ENCODE results near the gene GUCY2C.
"Not testable (repeated sequence)": the region's sequence is repeated elsewhere in the genome, so short reads cannot be mapped to it uniquely, and the experiment has no call there.

GUCY2C gene

GRCh38 chr12:14696265-14696741 is at the start of gene GUCY2C:
TSS of gene GUCY2C (minus strand) at chr12:14696599. CDS start at chr12:14696448, 151 bp downstream.
- DNase-seq = no peak

GRCh38 chr12:14743061-14743460 is 46.7 kb upstream of the GUCY2C start:
- no peak for DNase-seq

- no peak for DNase-seq
Observed at GRCh38 chr12:14741942-14742341, 45.5 kb upstream of the GUCY2C start.

- DNase-seq = no peak
Observed at GRCh38 chr12:14741153-14741552, 44.8 kb upstream of the GUCY2C start.

- not testable (repeated sequence) for DNase-seq
Observed at GRCh38 chr12:14736441-14736840, 40.0 kb upstream of the GUCY2C start.

- no peak for DNase-seq
Observed at GRCh38 chr12:14731821-14732220, 35.4 kb upstream of the GUCY2C start.

- no peak for DNase-seq
Observed at GRCh38 chr12:14729586-14729985, 33.2 kb upstream of the GUCY2C start.

- DNase-seq = peak; percentile 41
Observed at GRCh38 chr12:14723763-14724162, 27.4 kb upstream of the GUCY2C start.

GRCh38 chr12:14716848-14717444 is 20.5 kb upstream of the GUCY2C start:
- DNase-seq = peak; percentile 38

- peak; percentile 87 for DNase-seq
Observed at GRCh38 chr12:14714437-14714836, 18.0 kb upstream of the GUCY2C start.

- DNase-seq = peak; percentile 83
Observed at GRCh38 chr12:14710632-14711320, 14.4 kb upstream of the GUCY2C start.

GRCh38 chr12:14701809-14702568 is 5.6 kb upstream of the GUCY2C start:
- no peak for DNase-seq

GRCh38 chr12:14700935-14701334 is 4.5 kb upstream of the GUCY2C start:
- DNase-seq = no peak

- no peak for DNase-seq
Observed at GRCh38 chr12:14699923-14700322, 3.5 kb upstream of the GUCY2C start.

- no peak for DNase-seq
Observed at GRCh38 chr12:14698555-14698954, 2.2 kb upstream of the GUCY2C start.

- DNase-seq = no peak
Observed at GRCh38 chr12:14695715-14696141, 671 bp downstream of the GUCY2C start.

- DNase-seq = no peak
Observed at GRCh38 chr12:14694970-14695369, 1.4 kb downstream of the GUCY2C start.

GRCh38 chr12:14694145-14694714 is 2.2 kb downstream of the GUCY2C start:
- DNase-seq = no peak

GRCh38 chr12:14693116-14693515 is 3.3 kb downstream of the GUCY2C start:
- no peak for DNase-seq

GRCh38 chr12:14691560-14691959 is 4.8 kb downstream of the GUCY2C start:
- peak; percentile 75 for DNase-seq

GRCh38 chr12:14689996-14690395 is 6.4 kb downstream of the GUCY2C start:
- DNase-seq = no peak

- no peak for DNase-seq
Observed at GRCh38 chr12:14689144-14689543, 7.3 kb downstream of the GUCY2C start.

GRCh38 chr12:14682231-14682630 is 14.2 kb downstream of the GUCY2C start:
- DNase-seq = not testable (repeated sequence)
